Cardiac muscle cell (in vitro differentiated cells and primary cell): Measurements from ENCODE around the gene PBRM1. TPM values are rescaled to one million over a fixed set of nuclear protein-coding genes. Genes with fewer than 3 reads are reported as not detected.
A peak's percentile ranks its signal among the peaks of the same experiment; 100 is the strongest.

ENCODE experiments used
- DNase-seq, 2 donors: peaks; one replicate each; pipeline versions ENCODE4 v3.0.0 to v3.0.0-alpha.2; 2010 to 2017; ENCODE audit warnings: low read depth in 1 of 2, low spot score in 1 of 2
- H3K27ac ChIP-seq: fragments of 200-600 bp; sonication (generic); 2 replicates; pipeline ENCODE4 v1.5.1; 2016
- H3K27me3 ChIP-seq: fragments of 200-600 bp; sonication (generic); 2 replicates; pipeline ENCODE4 v1.6.0; 2016; ENCODE audit warnings: control low read depth
- H3K36me3 ChIP-seq: fragments of 200-600 bp; sonication (generic); 2 replicates; pipeline ENCODE4 v1.5.1; 2016; ENCODE audit warnings: control low read depth
- H3K4me1 ChIP-seq: fragments of 200-600 bp; sonication (generic); 2 replicates; pipeline ENCODE4 v1.8.1; 2017; ENCODE audit warnings: low read depth, mild to moderate bottlenecking, mixed run types
- H3K4me3 ChIP-seq: fragments of 200-600 bp; sonication (generic); 2 replicates; pipeline ENCODE4 v1.5.1; 2016; ENCODE audit warnings: mild to moderate bottlenecking
- H3K9me3 ChIP-seq: fragments of 200-600 bp; sonication (generic); 2 replicates; pipeline ENCODE4 v1.5.1; 2017; ENCODE audit warnings: low read depth, mild to moderate bottlenecking, control low read depth
- polyA plus RNA-seq: library from polyadenylated mRNA; unstranded; fragments of >200 nt; fragmentation: Nextera tagmentation; extraction: Ambion mirVana; gene quantifications from 2 replicates; pipeline ENCODE4 v1.2.1, GENCODE V29; 2016
- total RNA-seq: library from RNA; depleted of rRNA; stranded (reverse); fragments of >200 nt; gene quantifications from 2 replicates; pipeline ENCODE4 v1.2.3, GENCODE V29; 2016
- TF ChIP-seq, protein P1 (sequence below): IDR thresholded peaks from 2 replicates; pipeline ENCODE4 v1.5.1; 2012; ENCODE audit warnings: low read depth, mild to moderate bottlenecking, low read length

The PBRM1 gene
- total and polyA plus RNA-seq, 2 experiments from 2014 or later = 64.0 to 76.2 TPM

DNA sequence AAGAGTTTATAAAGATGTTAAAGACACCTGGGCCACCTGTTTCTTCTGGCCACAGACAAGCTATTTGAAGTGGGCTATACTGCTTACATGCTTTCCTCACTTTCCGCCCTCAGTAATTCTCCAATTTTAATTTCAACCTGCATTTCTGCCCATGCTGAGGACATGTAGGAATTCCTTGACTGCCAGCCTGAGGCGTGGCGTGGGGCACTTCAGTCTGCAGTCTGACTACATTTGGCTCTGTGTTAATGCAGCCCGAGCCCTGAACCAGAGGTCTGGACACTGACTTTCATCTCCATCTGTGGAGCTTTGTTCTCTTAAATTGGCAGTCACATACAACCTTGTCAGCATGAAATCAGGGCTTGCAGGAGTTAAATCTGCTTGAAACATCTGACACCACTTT lies 140.8 kb downstream of the PBRM1 start:
- Histone ChIP-seq H3K27me3 (no peaks in the 10 kb centered on the region), H3K9me3 (no peaks in the 10 kb centered on the region), H3K36me3 (peaks cover 26% of the 10 kb centered on the region), H3K4me1 (no peaks in the 10 kb centered on the region), H3K4me3 (no peak overlapping the region), H3K27ac (peak overlapping the region; percentile 31)
- TF ChIP-seq, protein P1, sequence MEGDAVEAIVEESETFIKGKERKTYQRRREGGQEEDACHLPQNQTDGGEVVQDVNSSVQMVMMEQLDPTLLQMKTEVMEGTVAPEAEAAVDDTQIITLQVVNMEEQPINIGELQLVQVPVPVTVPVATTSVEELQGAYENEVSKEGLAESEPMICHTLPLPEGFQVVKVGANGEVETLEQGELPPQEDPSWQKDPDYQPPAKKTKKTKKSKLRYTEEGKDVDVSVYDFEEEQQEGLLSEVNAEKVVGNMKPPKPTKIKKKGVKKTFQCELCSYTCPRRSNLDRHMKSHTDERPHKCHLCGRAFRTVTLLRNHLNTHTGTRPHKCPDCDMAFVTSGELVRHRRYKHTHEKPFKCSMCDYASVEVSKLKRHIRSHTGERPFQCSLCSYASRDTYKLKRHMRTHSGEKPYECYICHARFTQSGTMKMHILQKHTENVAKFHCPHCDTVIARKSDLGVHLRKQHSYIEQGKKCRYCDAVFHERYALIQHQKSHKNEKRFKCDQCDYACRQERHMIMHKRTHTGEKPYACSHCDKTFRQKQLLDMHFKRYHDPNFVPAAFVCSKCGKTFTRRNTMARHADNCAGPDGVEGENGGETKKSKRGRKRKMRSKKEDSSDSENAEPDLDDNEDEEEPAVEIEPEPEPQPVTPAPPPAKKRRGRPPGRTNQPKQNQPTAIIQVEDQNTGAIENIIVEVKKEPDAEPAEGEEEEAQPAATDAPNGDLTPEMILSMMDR = no peak
- DNase-seq = no peak

GRCh38 chr3:52541050-52541449 lies 144.7 kb downstream of the PBRM1 start:
- peak overlapping the region; percentile 45 for H3K27ac ChIP-seq
- TF ChIP-seq, protein P1 = no peak
- H3K36me3 ChIP-seq = peaks cover 6% of the 10 kb centered on the region
- no peak for DNase-seq
- H3K27me3 ChIP-seq = no peaks in the 10 kb centered on the region
- no peak overlapping the region for H3K4me3 ChIP-seq
- H3K4me1 ChIP-seq = peaks cover 14% of the 10 kb centered on the region
- no peaks in the 10 kb centered on the region for H3K9me3 ChIP-seq

GRCh38 chr3:52539010-52539653 lies 146.6 kb downstream of the PBRM1 start:
- Histone ChIP-seq H3K4me3 (no peak overlapping the region), H3K27me3 (no peaks in the 10 kb centered on the region), H3K27ac (no peak overlapping the region), H3K9me3 (no peaks in the 10 kb centered on the region), H3K36me3 (peaks cover 6% of the 10 kb centered on the region), H3K4me1 (peaks cover 20% of the 10 kb centered on the region)
- DNase-seq = no peak
- TF ChIP-seq, protein P1 = no peak

GRCh38 chr3:52537726-52538421 lies 147.8 kb downstream of the PBRM1 start:
- TF ChIP-seq, protein P1 = no peak
- Histone ChIP-seq H3K9me3 (no peaks in the 10 kb centered on the region), H3K36me3 (peaks cover 6% of the 10 kb centered on the region), H3K27me3 (no peaks in the 10 kb centered on the region), H3K4me1 (peaks cover 20% of the 10 kb centered on the region), H3K27ac (peak overlapping the region; percentile 96), H3K4me3 (peak overlapping the region; percentile 68)
- DNase-seq = no peak

GRCh38 chr3:52537165-52537620 lies 148.5 kb downstream of the PBRM1 start:
- DNase-seq = no peak
- Histone ChIP-seq H3K36me3 (peaks cover 6% of the 10 kb centered on the region), H3K4me1 (peaks cover 25% of the 10 kb centered on the region), H3K4me3 (peak overlapping the region; percentile 68), H3K27ac (peak overlapping the region; percentile 96), H3K27me3 (no peaks in the 10 kb centered on the region), H3K9me3 (no peaks in the 10 kb centered on the region)
- TF ChIP-seq, protein P1 = no peak
